RKO (cell line): ENCODE measurements around the gene KPNA2.
"Not testable (repeated sequence)": the region's sequence is repeated elsewhere in the genome, so short reads cannot be mapped to it uniquely, and the experiment has no call there.

ENCODE experiments used
- DNase-seq: peaks from one replicate; pipeline ENCODE4 v3.0.0-alpha.2; 2016; ENCODE audit warnings: low spot score

KPNA2 gene

DNA sequence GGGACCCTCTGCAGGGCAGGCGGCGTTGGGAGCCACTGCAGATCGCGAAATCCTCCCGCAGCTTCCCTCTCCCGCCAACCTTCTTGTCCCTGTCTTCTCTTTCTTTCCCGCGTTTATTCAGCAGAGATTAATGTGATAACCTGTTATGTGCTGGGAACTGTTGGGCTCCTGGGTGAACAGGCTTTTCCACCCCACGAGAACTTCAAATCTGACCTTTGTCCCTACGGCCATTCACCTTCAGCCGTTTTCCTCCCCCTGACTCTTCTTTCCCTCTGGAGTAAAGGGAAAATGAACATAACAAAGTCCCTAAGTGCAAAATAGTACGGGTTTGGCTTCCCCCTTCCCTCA is 15.2 kb upstream of the KPNA2 start:
- DNase-seq, result peak; percentile 39

- not testable (repeated sequence) for DNase-seq
Observed at GRCh38 chr17:68020791-68021190, 14.7 kb upstream of the KPNA2 start.

- DNase-seq, result no peak
Observed at GRCh38 chr17:68021963-68022362, 13.6 kb upstream of the KPNA2 start.

- not testable (repeated sequence) for DNase-seq
Observed at GRCh38 chr17:68022547-68022946, 13.0 kb upstream of the KPNA2 start.

DNA sequence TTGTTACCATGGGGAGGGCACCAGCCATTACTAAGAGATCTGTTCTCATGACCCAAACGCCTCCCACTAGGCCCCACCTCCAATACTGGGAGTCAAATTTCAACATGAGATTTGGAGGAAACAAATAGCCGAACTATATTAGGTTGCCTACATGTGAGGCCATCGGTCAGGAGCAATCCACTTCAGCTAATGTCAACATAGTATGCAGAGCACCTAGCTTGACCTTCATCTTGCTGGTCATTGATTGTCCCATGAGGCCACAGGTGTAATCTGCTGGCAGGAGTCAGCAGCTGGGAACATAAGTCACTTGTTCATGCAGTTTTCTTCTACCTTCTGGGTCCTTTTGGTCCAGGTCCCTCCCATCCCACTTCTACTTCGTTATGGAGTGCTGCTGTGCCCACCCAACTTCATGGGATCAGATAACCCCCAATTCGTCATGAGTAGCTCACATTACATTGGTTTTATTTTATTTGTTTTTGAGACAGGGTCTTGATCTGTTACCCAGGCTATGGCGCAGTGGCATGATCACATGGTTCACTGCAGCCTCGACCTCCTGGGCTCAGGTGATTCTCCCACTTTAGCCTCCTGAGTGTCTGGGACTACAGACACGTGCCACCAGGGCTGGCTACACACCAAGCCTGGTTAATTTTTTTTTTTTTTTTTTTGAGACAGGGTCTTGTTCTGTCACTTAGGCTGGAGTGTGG is 5.9 kb upstream of the KPNA2 start:
- no peak for DNase-seq

DNA sequence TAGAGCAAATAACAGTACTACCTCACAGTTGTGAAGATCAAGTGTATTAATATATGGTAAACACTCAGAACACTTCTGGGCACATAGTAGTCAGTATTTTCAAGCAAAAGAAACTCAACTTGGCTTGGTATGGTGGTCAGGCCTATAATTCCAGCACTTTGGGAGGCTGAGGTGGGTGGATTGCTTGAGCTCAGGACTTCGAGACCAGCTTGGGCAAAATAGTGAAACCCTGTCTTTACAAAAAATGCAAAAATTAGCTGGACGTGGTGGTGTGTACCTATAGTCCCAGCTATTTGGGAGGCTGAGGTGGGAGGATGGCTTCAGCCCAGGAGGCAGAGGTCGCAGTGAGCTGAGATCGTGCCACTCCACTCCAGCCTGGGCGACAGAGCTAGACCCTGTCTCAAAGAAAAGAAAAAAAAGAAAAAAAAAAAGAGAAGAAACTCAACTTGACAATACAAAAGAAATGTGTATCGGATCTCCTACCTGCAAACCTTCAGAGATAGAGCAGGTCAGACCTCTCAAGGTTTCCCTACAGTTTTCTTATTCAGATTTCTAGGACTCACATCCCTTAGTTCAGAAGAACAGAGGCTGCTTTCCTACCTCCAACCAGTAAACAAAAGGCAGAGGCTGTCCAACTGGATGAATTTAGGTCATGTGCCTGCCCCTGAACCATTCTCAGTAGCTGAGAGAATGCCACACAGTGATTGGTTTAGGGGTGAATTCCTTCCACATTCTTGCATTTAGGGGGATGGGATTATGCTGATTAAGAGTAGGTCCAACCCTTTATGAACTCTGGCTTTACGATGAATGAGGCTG is 1.7 kb upstream of the KPNA2 start:
- peak; percentile 57 for DNase-seq

GRCh38 chr17:68034452-68034776 is 1.1 kb upstream of the KPNA2 start:
- no peak for DNase-seq

GRCh38 chr17:68035131-68035522 is 408 bp upstream of the KPNA2 start:
- DNase-seq, result peak; percentile 94

- peak; percentile 84 for DNase-seq
Observed at GRCh38 chr17:68036304-68037147, 991 bp downstream of the KPNA2 start.

- no peak for DNase-seq
Observed at GRCh38 chr17:68047153-68047846, 11.8 kb downstream of the KPNA2 start.

- not testable (repeated sequence) for DNase-seq
Observed at GRCh38 chr17:68047890-68048542, 12.5 kb downstream of the KPNA2 start.

GRCh38 chr17:68048996-68049395 is 13.5 kb downstream of the KPNA2 start:
- no peak for DNase-seq

- DNase-seq, result not testable (repeated sequence)
Observed at GRCh38 chr17:68049812-68050437, 14.4 kb downstream of the KPNA2 start.

DNA sequence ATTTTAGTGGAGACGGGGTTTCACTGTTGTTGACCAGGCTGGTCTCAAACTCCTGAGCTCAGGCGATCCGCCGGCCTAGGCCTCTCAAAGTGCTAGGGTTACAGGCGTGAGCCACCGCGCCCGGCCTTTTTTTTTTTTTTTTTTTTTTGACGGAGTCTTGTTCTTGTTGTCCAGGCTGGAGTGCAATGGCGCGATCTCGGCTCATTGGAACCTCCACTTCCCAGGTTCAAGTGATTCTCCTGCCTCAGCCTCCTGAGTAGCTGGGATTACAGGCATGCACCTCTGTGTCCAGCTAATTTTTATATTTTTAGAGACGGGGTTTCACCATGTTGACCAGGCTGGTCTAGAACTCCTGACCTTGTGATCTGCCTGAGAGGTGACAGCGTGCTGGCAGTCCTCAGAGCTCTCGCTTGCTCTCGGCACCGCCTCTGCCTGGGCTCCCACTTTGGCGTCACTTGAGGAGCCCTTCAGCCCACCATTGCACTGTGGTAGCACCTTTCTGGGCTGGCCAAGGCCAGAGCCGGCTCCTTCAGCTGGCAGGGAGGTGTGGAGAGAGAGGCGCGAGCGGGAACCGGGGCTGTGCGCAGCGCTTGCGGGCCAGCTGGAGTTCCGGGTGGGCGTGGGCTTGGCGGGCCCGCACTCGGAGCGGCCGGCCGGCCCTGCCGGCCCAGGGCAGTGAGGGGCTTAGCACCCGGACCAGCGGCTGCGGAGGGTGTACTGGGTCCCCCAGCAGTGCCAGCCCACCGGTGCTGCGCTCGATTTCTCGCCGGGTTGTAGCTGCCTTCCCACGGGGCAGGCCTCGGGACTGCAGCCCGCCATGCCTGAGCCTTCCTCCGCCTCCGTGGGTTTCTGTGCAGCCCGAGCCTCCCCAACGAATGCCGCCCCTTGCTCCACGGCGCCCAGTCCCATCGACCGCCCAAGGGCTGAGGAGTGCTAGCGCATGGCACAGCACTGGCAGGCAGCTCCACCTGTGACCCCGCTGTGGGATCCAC is 16.1 kb downstream of the KPNA2 start:
- not testable (repeated sequence) for DNase-seq

- DNase-seq, result no peak
Observed at GRCh38 chr17:68052810-68053209, 17.3 kb downstream of the KPNA2 start.

DNA sequence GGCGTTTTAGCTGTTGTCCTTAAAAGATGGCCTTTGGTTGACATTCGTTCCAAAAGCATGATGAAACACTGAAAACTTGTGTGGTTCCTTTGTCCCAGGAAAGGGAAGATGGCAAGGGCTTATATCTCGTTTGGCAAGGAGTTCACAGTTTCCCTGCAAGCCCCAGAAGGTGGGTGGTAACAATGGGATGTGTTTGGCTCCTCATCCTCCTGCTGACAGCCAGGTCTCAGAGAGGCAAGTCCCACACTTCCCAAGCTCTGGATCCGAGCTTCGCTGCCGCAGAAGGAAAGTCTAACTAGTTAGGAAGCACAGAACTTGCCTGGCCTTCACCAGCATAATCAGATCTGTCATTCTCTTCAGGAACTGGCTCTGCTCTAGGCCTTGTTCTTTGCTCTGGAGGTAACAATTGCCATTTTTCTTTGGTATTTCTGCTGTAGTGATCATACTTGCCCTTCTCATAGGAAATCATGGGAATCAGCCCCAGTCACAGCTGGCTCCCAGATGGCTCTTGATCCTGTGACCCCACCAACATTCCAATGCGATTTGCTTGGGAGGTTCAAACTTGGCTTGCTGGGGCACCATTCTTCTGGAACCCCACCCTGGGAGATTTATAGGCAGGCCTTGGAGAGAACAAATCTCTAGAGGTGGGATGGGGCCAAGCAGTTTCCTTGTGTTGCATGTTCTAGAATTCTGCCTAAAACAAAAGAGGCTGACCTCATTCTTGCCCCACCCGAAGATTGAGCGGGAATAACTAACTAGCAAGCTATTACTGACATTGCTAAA is 17.9 kb downstream of the KPNA2 start:
- no peak for DNase-seq

- no peak for DNase-seq
Observed at GRCh38 chr17:68054296-68054900, 18.9 kb downstream of the KPNA2 start.

- DNase-seq, result peak; percentile 51
Observed at GRCh38 chr17:68057531-68057952, 22.0 kb downstream of the KPNA2 start.

- DNase-seq, result no peak
Observed at GRCh38 chr17:68060336-68060735, 24.8 kb downstream of the KPNA2 start.
